Adrenal gland (tissue), 12 donors: Measurements from ENCODE around the gene M1AP. TPM values are rescaled to one million over a fixed set of nuclear protein-coding genes. Genes with fewer than 3 reads are reported as not detected.
A peak's percentile ranks its signal among the peaks of the same experiment; 100 is the strongest.

Experiments used
- DNase-seq, 7 donors: peaks; one replicate each; pipeline ENCODE4 v3.0.0-alpha.2; 2019 to 2020
- H3K27ac ChIP-seq, 5 donors: fragments of 200-600 bp; sonication (generic) in 4 of 5; 1 replicate in 3 of 5; 2 replicates in 2 of 5; pipeline versions ENCODE4 v1.5.1 to v1.8.0; 2016 to 2020; ENCODE audit warnings: mild to moderate bottlenecking in 1 of 5
- H3K27me3 ChIP-seq: fragments of 200-600 bp; 2 replicates; pipeline ENCODE4 v1.8.0; 2021
- H3K36me3 ChIP-seq, 2 donors: fragments of 200-600 bp; replicated peaks in 1 of 2; 1 replicate in 1 of 2; 2 replicates in 1 of 2; pipeline versions ENCODE4 v1.5.1 to v1.8.0; 2018 to 2022
- H3K4me1 ChIP-seq, 2 donors: fragments of 200-600 bp; replicated peaks in 1 of 2; 1 replicate in 1 of 2; 2 replicates in 1 of 2; pipeline versions ENCODE4 v1.5.1 to v1.8.0; 2018 to 2021
- H3K4me3 ChIP-seq, 4 donors: fragments of 200-600 bp; sonication (generic) in 3 of 4; one replicate each; pipeline ENCODE4 v1.5.1; 2016 to 2018
- H3K9me3 ChIP-seq, 3 donors: fragments of 200-600 bp; sonication (generic) in 1 of 3; replicated peaks in 1 of 3; 1 replicate in 2 of 3; 2 replicates in 1 of 3; pipeline versions ENCODE4 v1.5.1 to v1.8.0; 2016 to 2021
- CTCF ChIP-seq, 6 experiments: fragments of 450-650 bp in 4 of 6; fragments of 200-600 bp in 2 of 6; sonication (generic) in 1 of 6; IDR thresholded peaks; 1 replicate in 5 of 6; 2 replicates in 1 of 6; pipeline versions ENCODE4 v1.5.1 to v1.8.0; 2016 to 2021; ENCODE audit warnings: antibody characterized with exemption in 6 of 6, mild to moderate bottlenecking in 2 of 6, moderate library complexity in 1 of 6
- POLR2A ChIP-seq, 2 donors: fragments of 450-650 bp; IDR thresholded peaks; one replicate each; pipeline ENCODE4 v1.6.1; 2017; ENCODE audit warnings: antibody characterized with exemption in 2 of 2, mild to moderate bottlenecking in 2 of 2, moderate library complexity in 1 of 2
- WGBS, 4 donors: extraction: QIAGEN DNeasy Blood & Tissue Kit in 2 of 4; methylation state at CpG; one replicate each; pipeline versions ENCODE4 v1.1.5 to v1.1.7; 2013 to 2017; 5-methylcytosine and 5-hydroxymethylcytosine counted together
- intact Hi-C, 2 donors: fragments of 100-400 bp; cut with DNase I; formaldehyde crosslinking; loops; one replicate each; pipeline versions ENCODE4 v1.14.1 to v1.15.0; 2022 to 2023
- polyA plus RNA-seq, 3 donors: library from polyadenylated mRNA; stranded (reverse); fragments of 200-250 nt in 2 of 3; fragments of 350-450 nt in 1 of 3; fragmentation: Illumina TruSeq in 1 of 3; extraction: RNeasy Lipid Tissue Mini Kit (QIAGEN cat#74804) in 1 of 3; gene quantifications; one replicate each; pipeline ENCODE4 v1.2.3, GENCODE V29; 2013 to 2014
- total RNA-seq, 9 donors: library from RNA; depleted of rRNA in 4 of 9; stranded (reverse); fragments of >200 nt in 4 of 9; fragments of 120-200 nt in 1 of 9; fragmentation: NEBNext Ultra II Directional in 1 of 9; extraction: Animal tissue kit (Norgen Biotek cat#: 25700) in 1 of 9; gene quantifications; one replicate each; pipeline versions ENCODE4 v1.1.0 to v1.2.4, GENCODE V29; 2013 to 2023
- donor health status: healthy with polysubstance abuse.
- donor health status: Bipolar disorder and iron deficiency.
- donor health status: DM: yes; HTN: yes; CAD: no.
- donor health status: DM: no; HTN: no; CAD: no.
- donor health status: DM: no; HTN: no; CAD: no.
- donor health status: DM: yes; HTN: yes; CAD: no.

The M1AP gene
- total and polyA plus RNA-seq, 12 donors, result 0.47 to 2.2 (median 0.84) TPM; not detected in 1

- Histone ChIP-seq H3K4me1 (peaks cover 19 to 36% of the 10 kb centered on the region in 2 donors), H3K9me3 (no peaks in the 10 kb centered on the region), H3K27me3 (peaks cover 47% of the 10 kb centered on the region)
Observed at GRCh38 chr2:74510272-74510671, 137.9 kb downstream of the M1AP start.

DNA sequence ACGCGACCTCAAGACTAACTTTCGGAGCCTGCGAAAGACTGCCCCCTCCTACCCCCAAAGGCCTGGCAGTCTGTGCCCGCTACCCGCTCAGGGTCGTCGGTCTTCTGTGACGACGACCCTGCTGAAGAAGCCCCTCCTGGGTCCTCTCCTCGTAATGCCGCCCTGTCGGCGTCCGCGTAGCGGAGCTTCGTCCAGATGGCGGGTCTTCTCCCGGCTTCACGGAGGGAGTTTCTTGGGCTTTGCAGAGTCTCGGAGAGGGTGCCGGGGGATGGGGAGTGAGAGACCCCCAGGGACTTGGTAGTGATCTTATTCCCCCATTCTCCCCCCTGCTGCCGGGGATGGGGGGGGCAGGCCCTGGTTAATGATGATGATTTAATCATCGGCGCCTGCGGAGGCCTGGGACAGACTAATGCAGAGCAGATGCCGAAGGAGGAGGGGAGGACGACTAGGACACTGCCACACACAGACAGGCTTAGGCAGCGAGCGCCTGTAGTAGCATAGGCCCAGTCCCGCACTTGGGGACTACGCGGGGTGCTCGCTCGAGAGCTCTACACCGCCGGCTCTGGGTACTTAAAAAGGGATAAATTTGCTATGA lies 140.1 kb downstream of the M1AP start:
- Histone ChIP-seq H3K4me3 (peak overlapping the region; percentile 5 to 91 (median 80)), H3K4me1 (peaks cover 19 to 44% of the 10 kb centered on the region in 2 donors), H3K9me3 (no peaks in the 10 kb centered on the region), H3K27me3 (peaks cover 25% of the 10 kb centered on the region), H3K36me3 (peaks cover 0 to 12% of the 10 kb centered on the region in 2 donors), H3K27ac (peak overlapping the region in 4 of 5 donors; percentile 93 to 100 (median 97))
- intact Hi-C loops, result loop anchor here in 1 of 2 donors (2.0 kb wide), 1 partner anchor 21 kb away; the partner anchor contains the start of genes AUP1 and HTRA2
- peak in 2 of 7 donors; percentile 41 to 84 for DNase-seq
- WGBS, 4 donors, result 12 to 28% (median 13%) methylated on average over 17 to 38 of the region's 38 CpGs
- no peak for TF ChIP-seq CTCF (IDR thresholded peaks at IDR 0.05)
- no peak for TF ChIP-seq POLR2A (IDR thresholded peaks at IDR 0.05)

More at GRCh38 chr2:74510272-74510671, 137.9 kb downstream of the M1AP start:
- intact Hi-C loops, result no loop called here
- no peak overlapping the region for H3K27ac ChIP-seq
- no peak for TF ChIP-seq CTCF (IDR thresholded peaks at IDR 0.05)
- no peak for TF ChIP-seq POLR2A (IDR thresholded peaks at IDR 0.05)
- H3K4me3 ChIP-seq, result no peak overlapping the region
- no peak for DNase-seq
- H3K36me3 ChIP-seq, result peaks cover 0 to 5% of the 10 kb centered on the region in 2 donors
- WGBS, 4 donors, result 61 to 88% (median 69%) methylated on average over 4 of the region's 4 CpGs

Other genes starting within 250 kb of the M1AP start
- gene C2orf81, start 226.7 kb downstream of the M1AP start, total RNA-seq, result 1 to 10 TPM in 5 of 9 donors, under 1 TPM in 4; 0.36 to 4.7 (median 1.7) TPM
- 1 to 10 TPM in 2 of 3 donors, under 1 TPM in 1; 0.46 to 7.1 (median 4.5) TPM for gene C2orf81, start 226.7 kb downstream of the M1AP start, polyA plus RNA-seq
- gene WDR54, start 226.6 kb downstream of the M1AP start, total RNA-seq, result 10 to 100 TPM in 7 of 9 donors, 1 to 10 TPM in 2; 7.5 to 23.9 (median 14.5) TPM
- gene WDR54, start 226.6 kb downstream of the M1AP start, polyA plus RNA-seq, result 10 to 100 TPM in 2 of 3 donors, 1 to 10 TPM in 1; 6.4 to 20.2 (median 14.4) TPM
- 10 to 100 TPM in 8 of 9 donors, 1 to 10 TPM in 1; 9.7 to 21.2 (median 13.8) TPM for gene RTKN, start 206.4 kb downstream of the M1AP start, total RNA-seq
- gene RTKN, start 206.4 kb downstream of the M1AP start, polyA plus RNA-seq, result 10 to 100 TPM in 2 of 3 donors, 1 to 10 TPM in 1; 7.4 to 35.6 (median 17.3) TPM
- gene INO80B, start 193.2 kb downstream of the M1AP start, total RNA-seq, result 100 to 1,000 TPM in 1 of 9 donors, 10 to 100 TPM in 8; 13.6 to 108 (median 35.4) TPM
- 100 to 1,000 TPM in 2 of 3 donors, 10 to 100 TPM in 1; 40.5 to 133 (median 124) TPM for gene INO80B, start 193.2 kb downstream of the M1AP start, polyA plus RNA-seq
- 100 to 1,000 TPM in 7 of 9 donors, 10 to 100 TPM in 2; 60.9 to 176 (median 114) TPM for gene WBP1, start 189.9 kb downstream of the M1AP start, total RNA-seq
- 100 to 1,000 TPM in 2 of 3 donors, 10 to 100 TPM in 1; 56.9 to 267 (median 244) TPM for gene WBP1, start 189.9 kb downstream of the M1AP start, polyA plus RNA-seq
- 10 to 100 TPM; 32.9 to 72.6 (median 46.5) TPM for gene MOGS, start 182.9 kb downstream of the M1AP start, total RNA-seq
- gene MOGS, start 182.9 kb downstream of the M1AP start, polyA plus RNA-seq, result 10 to 100 TPM; 25.9 to 60.7 (median 46.4) TPM
- gene MRPL53, start 175.7 kb downstream of the M1AP start, total RNA-seq, result 100 to 1,000 TPM in 6 of 9 donors, 10 to 100 TPM in 3; 30.2 to 191 (median 140) TPM
- gene MRPL53, start 175.7 kb downstream of the M1AP start, polyA plus RNA-seq, result 100 to 1,000 TPM in 2 of 3 donors, 10 to 100 TPM in 1; 26.4 to 167 (median 129) TPM
- 10 to 100 TPM in 7 of 9 donors, 1 to 10 TPM in 2; 7.4 to 46.0 (median 13.3) TPM for gene CCDC142, start 165.3 kb downstream of the M1AP start, total RNA-seq
- gene CCDC142, start 165.3 kb downstream of the M1AP start, polyA plus RNA-seq, result 10 to 100 TPM in 1 of 3 donors, 1 to 10 TPM in 2; 3.2 to 17.5 (median 4.6) TPM
- 10 to 100 TPM; 12.6 to 38.6 (median 20.1) TPM for gene TTC31, start 165.2 kb downstream of the M1AP start, total RNA-seq
- gene TTC31, start 165.2 kb downstream of the M1AP start, polyA plus RNA-seq, result 10 to 100 TPM; 11.1 to 35.3 (median 21.7) TPM
- 1 to 10 TPM in 2 of 9 donors, under 1 TPM in 6, not detected in 1; 0.18 to 2.0 (median 0.76) TPM for gene LBX2, start 148.7 kb downstream of the M1AP start, total RNA-seq
- under 1 TPM in 2 of 3 donors, not detected in 1; 0.40 to 0.72 TPM for gene LBX2, start 148.7 kb downstream of the M1AP start, polyA plus RNA-seq
- gene PCGF1, start 140.6 kb downstream of the M1AP start, total RNA-seq, result 10 to 100 TPM; 15.4 to 38.9 (median 21.1) TPM
- gene PCGF1, start 140.6 kb downstream of the M1AP start, polyA plus RNA-seq, result 10 to 100 TPM; 35.4 to 38.3 (median 37.2) TPM
- gene TLX2, start 133.9 kb downstream of the M1AP start, total RNA-seq, result 1 to 10 TPM in 4 of 9 donors, under 1 TPM in 1, not detected in 4; 0.46 to 3.9 (median 3.7) TPM
- gene TLX2, start 133.9 kb downstream of the M1AP start, polyA plus RNA-seq, result 10 to 100 TPM in 1 of 3 donors, 1 to 10 TPM in 1, under 1 TPM in 1; 0.75 to 22.8 (median 3.2) TPM
- under 1 TPM in 2 of 9 donors, not detected in 7; 0.17 to 0.31 TPM for gene DQX1, start 122.1 kb downstream of the M1AP start, total RNA-seq
- gene DQX1, start 122.1 kb downstream of the M1AP start, polyA plus RNA-seq, result under 1 TPM in 2 of 3 donors, not detected in 1; 0.17 to 0.32 TPM
- gene AUP1, start 118.6 kb downstream of the M1AP start, total RNA-seq, result 100 to 1,000 TPM in 6 of 9 donors, 10 to 100 TPM in 3; 88.5 to 124 (median 109) TPM
- gene AUP1, start 118.6 kb downstream of the M1AP start, polyA plus RNA-seq, result 100 to 1,000 TPM; 118 to 527 (median 329) TPM
- gene HTRA2, start 118.4 kb downstream of the M1AP start, total RNA-seq, result 10 to 100 TPM; 19.1 to 47.4 (median 37.0) TPM
- gene HTRA2, start 118.4 kb downstream of the M1AP start, polyA plus RNA-seq, result 10 to 100 TPM; 25.6 to 42.0 (median 29.0) TPM
- 10 to 100 TPM in 7 of 9 donors, 1 to 10 TPM in 2; 7.7 to 26.4 (median 12.8) TPM for gene LOXL3, start 94.4 kb downstream of the M1AP start, total RNA-seq
- gene LOXL3, start 94.4 kb downstream of the M1AP start, polyA plus RNA-seq, result 10 to 100 TPM in 2 of 3 donors, 1 to 10 TPM in 1; 3.6 to 13.6 (median 11.2) TPM
- gene DOK1, start 93.6 kb downstream of the M1AP start, total RNA-seq, result 10 to 100 TPM; 15.2 to 49.6 (median 22.8) TPM
- gene DOK1, start 93.6 kb downstream of the M1AP start, polyA plus RNA-seq, result 10 to 100 TPM in 1 of 3 donors, 1 to 10 TPM in 2; 4.0 to 11.3 (median 5.5) TPM
- 10 to 100 TPM in 1 of 9 donors, 1 to 10 TPM in 8; 1.9 to 11.3 (median 4.8) TPM for gene SEMA4F, start 5.9 kb upstream of the M1AP start, total RNA-seq
- 1 to 10 TPM; 1.9 to 2.7 (median 2.1) TPM for gene SEMA4F, start 5.9 kb upstream of the M1AP start, polyA plus RNA-seq
- 10 to 100 TPM in 3 of 9 donors, 1 to 10 TPM in 6; 1.2 to 11.7 (median 5.2) TPM for gene HK2, start 185.8 kb upstream of the M1AP start, total RNA-seq
- gene HK2, start 185.8 kb upstream of the M1AP start, polyA plus RNA-seq, result 1 to 10 TPM; 1.5 to 5.9 (median 2.2) TPM